HepG2 (cell line): ENCODE measurements around the gene SESN2. TPM values are rescaled to one million over a fixed set of nuclear protein-coding genes. Genes with fewer than 3 reads are reported as not detected.

Experiments used
- AGO1 ChIP-seq: fragments of 200-400 bp; formaldehyde crosslinking; IDR thresholded peaks from 2 replicates; pipeline ENCODE4 v1.6.1; 2017; ENCODE audit warnings: mild to moderate bottlenecking, low read depth, low read length, moderate library complexity; ENCODE audit not compliant: poor library complexity, severe bottlenecking
- ARID4A ChIP-seq: sonication (generic); formaldehyde crosslinking; IDR thresholded peaks from 2 replicates; pipeline ENCODE4 v1.5.0; 2020; ENCODE audit warnings: mild to moderate bottlenecking, missing genetic modification reagents, borderline replicate concordance
- BRF2 ChIP-seq: sonication (generic); formaldehyde crosslinking; IDR thresholded peaks from 2 replicates; pipeline ENCODE4 v1.8.1; 2022; ENCODE audit warnings: mild to moderate bottlenecking, missing genetic modification reagents
- CREBL2 ChIP-seq: sonication (generic); formaldehyde crosslinking; IDR thresholded peaks from 2 replicates; pipeline ENCODE4 v1.8.1; 2023; ENCODE audit warnings: missing genetic modification reagents, mild to moderate bottlenecking, borderline replicate concordance
- KLF13 ChIP-seq: sonication (generic); formaldehyde crosslinking; IDR thresholded peaks from 2 replicates; pipeline ENCODE4 v1.4.0; 2020; ENCODE audit warnings: mild to moderate bottlenecking, missing genetic modification reagents
- ZHX2 ChIP-seq, 2 experiments: sonication (generic) in 1 of 2; formaldehyde crosslinking in 1 of 2; IDR thresholded peaks; 2 replicates each; pipeline versions ENCODE4 v1.6.1 to v1.9.0; 2014 to 2022; ENCODE audit warnings: antibody characterized with exemption in 1 of 2, borderline replicate concordance in 1 of 2, inconsistent platforms in 1 of 2, low read depth in 1 of 2, missing genetic modification reagents in 1 of 2
- ZNF646 ChIP-seq: sonication (generic); formaldehyde crosslinking; IDR thresholded peaks from 2 replicates; pipeline ENCODE4 v1.9.0; 2021; ENCODE audit warnings: mild to moderate bottlenecking, missing genetic modification reagents
- polyA plus RNA-seq, 8 experiments: library from polyadenylated mRNA; depleted of rRNA in 3 of 8; stranded (reverse) in 7 of 8; unstranded in 1 of 8; fragments of >200 nt; fragmentation: Illumina TruSeq in 4 of 8; extraction: Trizol in 4 of 8; gene quantifications; 2 replicates each; pipeline versions ENCODE4 v1.2.1 to v1.2.3, GENCODE V29; 2011 to 2016; ENCODE audit warnings: low read depth in 4 of 8, missing spikeins in 1 of 8, mixed read lengths in 1 of 8; ENCODE audit not compliant: insufficient read depth in 1 of 8
- total RNA-seq, 5 experiments: library from RNA; depleted of rRNA; stranded (reverse); fragments of >200 nt; fragmentation: Illumina TruSeq; extraction: Trizol; gene quantifications; 2 replicates each; pipeline ENCODE4 v1.2.3, GENCODE V29; 2016; ENCODE audit warnings: low read depth in 1 of 5

Gene SESN2
- total and polyA plus RNA-seq, 2 of the 13 experiments (the other 11 are each of a cell fraction or from before 2014, with no cell fraction given): 13.2 to 19.1 TPM

GRCh38 chr1:28232558-28233263, 26.6 kb upstream of the SESN2 start, which contains the start of gene DNAJC8 (continued):
- no peak for TF ChIP-seq ZHX2 (IDR thresholded peaks at IDR 0.05; ENCODE audit: low read depth)
- no peak for TF ChIP-seq ZHX2 (CRISPR knock-in tag; IDR thresholded peaks at IDR 0.05; ENCODE audit: borderline replicate concordance)
- peak; percentile 38 for TF ChIP-seq AGO1
- TF ChIP-seq ZNF646 (CRISPR knock-in tag): no peak
- peak; percentile 69; the same call in 1 of the 2 replicates for TF ChIP-seq CREBL2 (CRISPR knock-in tag)
- TF ChIP-seq BRF2 (CRISPR knock-in tag): no peak
- TF ChIP-seq KLF13 (CRISPR knock-in tag): no peak
- TF ChIP-seq ARID4A (CRISPR knock-in tag): peak; percentile 76
